Hepatocyte (in vitro differentiated cells): ENCODE results near the gene CD164L2.

Experiments
- CTCF ChIP-seq: fragments of 200-600 bp; sonication (generic); IDR thresholded peaks from 2 replicates; pipeline ENCODE4 v1.5.1; 2016; ENCODE audit warnings: antibody characterized with exemption, mild to moderate bottlenecking; ENCODE audit not compliant: poor library complexity
- EZH2phosphoT487 ChIP-seq: fragments of 200-600 bp; sonication (generic); IDR thresholded peaks from one replicate; pipeline ENCODE4 v1.6.1; 2018; ENCODE audit warnings: antibody characterized with exemption, mild to moderate bottlenecking, low read depth, moderate library complexity; ENCODE audit not compliant: unreplicated experiment, severe bottlenecking

- TF ChIP-seq EZH2phosphoT487 (no peak), CTCF (no peak)
These were observed 40.7 kb downstream of the CD164L2 start for GRCh38 chr1:27342391-27342777.
